SHP77 (cell line): ENCODE data around the gene AUTS2.

ENCODE experiments used
- DNase-seq, 2 experiments: peaks; one replicate each; lab custom pipeline; 2025; lab: John Stamatoyannopoulos, UW

AUTS2 gene

DNA sequence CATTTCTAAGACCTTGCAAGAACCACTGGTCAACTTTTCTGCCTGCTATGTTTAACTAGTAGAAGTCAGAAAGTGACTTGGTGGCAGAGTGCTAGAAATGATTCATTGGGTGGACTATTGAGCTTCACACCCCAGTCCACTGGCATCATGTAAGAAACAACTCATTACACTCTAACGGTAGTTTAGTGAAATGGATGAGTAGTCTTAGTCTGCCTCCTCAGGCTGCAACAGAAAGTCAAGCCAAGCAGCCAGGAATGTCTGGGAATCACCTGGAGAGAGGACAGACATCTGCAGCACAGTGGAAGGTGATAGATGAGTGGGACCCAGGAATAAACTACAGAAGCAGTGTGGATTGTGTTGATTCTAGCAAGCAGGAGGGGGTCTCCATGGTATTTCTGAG, 125.4 kb downstream of the AUTS2 start:
- no peak for DNase-seq

GRCh38 chr7:69728304-69728703, 130.0 kb downstream of the AUTS2 start:
- DNase-seq: no peak

DNA sequence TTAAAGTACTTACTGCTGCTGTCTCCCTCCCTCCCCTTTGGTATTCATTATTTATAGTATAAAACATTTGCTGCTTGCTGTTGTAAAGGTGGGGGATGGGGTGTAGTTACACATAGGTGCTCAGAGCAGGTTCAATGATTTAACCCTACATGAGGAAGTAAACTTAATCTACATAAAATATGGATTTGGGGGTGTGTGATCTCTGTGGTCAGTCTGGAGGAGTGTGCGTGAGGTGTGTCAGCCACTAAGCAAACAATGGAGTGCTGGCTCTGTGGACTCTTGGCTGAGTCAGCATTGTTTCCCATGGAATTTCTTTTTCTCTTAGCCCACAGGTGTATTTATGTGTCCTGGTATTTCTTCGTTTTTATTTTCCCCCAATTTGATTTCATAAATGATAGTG, 133.9 kb downstream of the AUTS2 start:
- peak in 1 of 2 experiments; percentile 11 for DNase-seq

DNA sequence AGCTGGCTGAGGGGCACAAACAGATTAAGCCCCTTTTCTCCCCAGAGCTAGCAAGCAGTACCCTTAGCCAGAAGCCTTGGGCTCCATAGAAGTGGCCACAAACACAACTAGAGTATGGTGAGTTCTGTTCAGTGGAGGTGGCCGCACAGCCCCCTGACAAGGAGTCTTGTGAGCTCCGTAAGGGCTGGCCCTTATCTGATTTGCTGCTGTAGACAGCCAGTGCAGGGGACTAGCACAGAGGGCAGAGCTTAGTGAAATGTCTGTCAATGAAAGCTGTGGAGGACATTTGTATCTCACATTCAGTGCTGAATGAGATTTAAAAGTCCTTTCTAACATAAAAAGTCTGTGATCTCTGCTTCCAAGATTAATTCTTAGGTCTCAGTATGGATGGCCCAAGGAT, 137.3 kb downstream of the AUTS2 start:
- no peak for DNase-seq

DNA sequence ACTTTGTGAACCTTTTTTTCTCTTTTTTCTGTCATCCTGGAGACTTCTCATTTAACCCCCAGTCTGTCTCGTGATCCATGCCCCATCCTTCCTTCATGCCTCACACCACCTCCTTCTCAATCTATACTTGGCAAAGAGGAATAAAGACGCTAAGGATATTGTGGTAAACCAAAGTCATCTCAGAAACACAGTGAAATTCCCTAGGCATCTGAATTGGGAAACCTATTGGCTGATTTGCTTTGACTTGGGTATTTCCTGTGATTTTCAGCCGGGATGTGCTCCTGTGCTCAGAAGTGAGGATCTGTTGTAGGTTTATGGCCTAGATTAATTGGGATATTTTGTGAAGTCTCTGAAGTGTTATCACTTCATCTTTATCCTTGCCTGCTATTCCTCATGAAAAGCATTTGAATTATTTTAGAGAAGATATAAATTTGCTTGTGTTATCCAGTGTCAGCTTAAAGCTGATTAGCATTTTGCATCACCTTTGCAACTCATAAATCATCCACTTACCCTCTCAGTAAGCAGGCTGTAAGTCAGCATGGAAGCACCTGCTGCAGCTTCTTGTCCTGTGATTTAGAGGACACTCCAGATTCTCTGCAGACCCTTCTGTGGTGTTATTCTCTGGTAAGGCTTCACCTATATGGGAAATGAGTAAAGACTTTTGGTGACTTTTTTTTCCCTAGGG, 138.0 kb downstream of the AUTS2 start:
- peak in 1 of 2 experiments; percentile 25 for DNase-seq

DNA sequence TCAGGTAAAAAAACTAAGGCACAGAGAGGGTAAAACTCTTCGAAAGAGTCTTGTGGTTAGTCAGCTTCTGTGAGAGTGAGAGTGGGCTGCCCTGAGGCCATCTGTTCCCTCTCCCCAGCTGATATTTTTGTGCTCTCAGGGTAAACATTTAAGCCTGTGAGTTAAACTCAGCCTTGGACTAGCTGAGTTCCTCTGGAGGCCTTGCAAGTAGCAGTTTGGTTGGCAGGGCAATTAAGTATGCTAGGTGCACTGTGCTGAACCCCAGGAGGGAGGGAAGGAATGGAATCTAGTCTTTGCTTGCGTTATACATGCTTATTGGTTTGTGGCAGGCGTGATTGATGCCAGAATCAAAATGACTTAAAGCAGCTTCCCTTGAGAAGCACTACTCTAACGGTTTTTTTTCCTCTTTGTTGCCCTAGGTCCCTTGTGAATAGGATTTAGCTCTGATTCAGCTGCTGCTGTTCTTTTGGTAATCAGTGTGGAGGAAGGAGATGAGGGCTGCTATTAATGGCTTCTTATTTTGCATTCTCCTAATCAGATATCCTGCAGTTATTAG, 140.2 kb downstream of the AUTS2 start:
- DNase-seq: no peak

DNA sequence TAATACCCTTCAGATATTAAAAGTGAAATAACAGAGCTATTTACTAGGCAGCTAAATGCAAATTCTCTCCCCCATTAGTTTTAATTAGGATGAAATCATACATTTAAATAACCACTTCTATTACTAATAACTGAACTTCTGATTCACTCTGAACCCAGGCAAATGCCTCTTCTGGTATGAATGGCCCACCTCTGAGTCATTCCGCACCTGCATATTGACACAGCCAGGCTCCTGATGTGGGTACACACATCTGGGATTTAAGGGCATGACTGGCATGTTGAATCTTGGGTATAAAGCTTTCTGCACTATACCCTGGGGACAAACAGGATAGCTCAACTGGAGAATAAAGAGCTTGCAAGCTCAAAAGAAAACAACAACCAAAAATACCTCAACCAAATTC, 140.9 kb downstream of the AUTS2 start:
- DNase-seq: no peak

DNA sequence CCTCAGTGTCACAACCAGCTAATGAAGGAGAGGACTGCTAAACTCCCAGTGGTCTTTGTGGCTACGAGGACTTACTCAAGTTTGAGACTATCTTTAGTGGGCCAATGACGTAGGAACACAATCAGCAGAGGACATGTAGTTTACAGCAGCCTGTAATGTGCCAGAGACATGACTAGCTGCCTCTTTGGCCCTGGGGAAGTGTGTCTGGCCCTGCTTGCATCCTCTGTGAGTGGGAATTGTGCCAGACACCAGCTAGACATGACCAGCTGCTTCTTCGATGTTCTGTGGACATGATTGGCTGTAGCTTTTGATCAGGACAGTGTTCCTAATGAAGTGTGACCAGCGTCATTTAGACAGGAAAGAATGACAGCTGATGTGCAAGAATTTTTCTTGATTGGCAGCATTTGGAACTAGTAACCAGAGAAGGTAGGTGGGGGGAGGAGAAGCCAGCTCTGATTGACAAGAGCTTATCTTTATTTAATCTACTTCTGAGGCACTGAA, 141.7 kb downstream of the AUTS2 start:
- peak; percentile 18 to 58 for DNase-seq

GRCh38 chr7:69742237-69742636, 144.0 kb downstream of the AUTS2 start:
- DNase-seq: no peak

DNA sequence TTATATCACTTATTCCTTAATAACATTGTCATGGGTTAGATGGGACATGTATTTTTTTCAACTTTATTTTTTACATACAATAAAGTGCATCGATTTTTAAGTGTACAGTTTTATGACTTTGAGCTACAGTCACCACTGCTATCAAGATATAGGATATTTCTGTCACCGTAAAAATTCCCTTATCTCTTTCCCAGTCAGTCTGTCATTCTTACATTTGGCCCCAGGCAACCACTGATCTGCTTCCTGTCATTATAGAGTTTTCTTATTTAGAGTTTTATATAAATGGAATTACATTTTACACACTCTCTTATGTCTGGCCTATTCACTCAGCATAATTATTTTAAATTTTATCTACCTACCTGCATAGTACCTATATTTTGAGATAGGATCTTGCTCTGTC, 145.2 kb downstream of the AUTS2 start:
- DNase-seq: no peak

- DNase-seq: no peak
These were observed 145.8 kb downstream of the AUTS2 start for GRCh38 chr7:69744026-69744425.

- no peak for DNase-seq
These were observed 148.1 kb downstream of the AUTS2 start for GRCh38 chr7:69746383-69746782.

DNA sequence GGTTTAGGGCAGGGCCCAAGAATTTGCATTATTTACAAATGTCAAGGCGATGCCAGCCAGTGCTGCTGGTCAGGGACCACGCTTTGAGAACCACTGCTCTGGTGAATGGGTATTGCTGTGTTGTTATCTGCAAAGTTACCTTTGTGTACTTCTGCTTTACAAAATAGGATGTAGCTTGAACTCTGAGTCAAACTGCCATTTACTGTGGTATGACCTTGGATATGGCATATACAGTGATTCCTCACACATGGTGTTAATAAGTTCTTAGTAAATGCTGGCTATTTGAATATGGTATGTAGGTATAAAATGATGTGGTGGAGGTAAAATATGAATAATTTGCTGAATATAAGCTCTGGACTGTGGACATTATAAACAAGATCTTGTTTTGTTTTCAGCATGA, 148.9 kb downstream of the AUTS2 start:
- no peak for DNase-seq

- DNase-seq: no peak
These were observed 150.3 kb downstream of the AUTS2 start for GRCh38 chr7:69748530-69748929.

- DNase-seq: no peak
These were observed 151.2 kb downstream of the AUTS2 start for GRCh38 chr7:69749372-69749979.

DNA sequence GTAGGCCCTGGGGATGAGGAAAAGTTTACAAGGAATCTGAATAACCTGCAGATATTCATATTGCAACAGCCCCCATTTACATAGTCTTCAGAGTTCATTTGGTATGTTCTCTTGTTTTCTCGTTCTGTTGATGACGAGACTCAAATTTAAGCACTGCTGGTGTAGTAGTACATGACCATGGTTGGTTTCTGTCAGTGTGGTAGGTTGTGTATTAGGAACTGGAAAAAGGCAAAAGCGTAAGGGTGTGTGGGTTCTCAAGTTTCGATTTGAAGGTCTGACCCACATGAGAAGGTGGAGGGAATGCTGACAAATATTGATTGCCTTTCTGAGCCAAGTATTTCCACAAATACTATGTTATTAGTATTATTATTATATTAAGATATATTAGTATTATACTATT, 151.7 kb downstream of the AUTS2 start:
- DNase-seq: no peak

DNA sequence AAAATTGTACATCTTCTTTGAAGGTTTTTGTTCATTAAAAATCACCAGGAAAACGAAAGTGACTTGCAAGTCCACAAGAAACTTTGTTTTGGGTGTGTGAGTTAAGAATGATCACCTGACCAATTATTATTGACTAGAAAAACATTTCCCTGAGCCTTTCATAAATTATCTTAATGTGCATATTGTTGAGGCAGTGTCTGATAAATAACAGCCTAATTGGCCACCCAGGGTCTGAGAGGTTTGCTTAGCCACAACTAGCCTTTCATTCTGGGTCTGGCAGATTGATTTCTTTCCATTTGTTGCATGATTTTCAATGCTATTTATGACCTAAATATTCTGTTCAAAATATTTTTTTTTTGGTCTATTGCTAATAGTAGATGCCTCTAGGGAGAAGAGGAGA, 152.8 kb downstream of the AUTS2 start:
- DNase-seq: no peak

GRCh38 chr7:69753981-69754380, 155.7 kb downstream of the AUTS2 start:
- DNase-seq: no peak

GRCh38 chr7:69754476-69754875, 156.2 kb downstream of the AUTS2 start:
- no peak for DNase-seq

- no peak for DNase-seq
These were observed 158.0 kb downstream of the AUTS2 start for GRCh38 chr7:69756235-69756634.

- DNase-seq: no peak
These were observed 159.3 kb downstream of the AUTS2 start for GRCh38 chr7:69757528-69757927.

DNA sequence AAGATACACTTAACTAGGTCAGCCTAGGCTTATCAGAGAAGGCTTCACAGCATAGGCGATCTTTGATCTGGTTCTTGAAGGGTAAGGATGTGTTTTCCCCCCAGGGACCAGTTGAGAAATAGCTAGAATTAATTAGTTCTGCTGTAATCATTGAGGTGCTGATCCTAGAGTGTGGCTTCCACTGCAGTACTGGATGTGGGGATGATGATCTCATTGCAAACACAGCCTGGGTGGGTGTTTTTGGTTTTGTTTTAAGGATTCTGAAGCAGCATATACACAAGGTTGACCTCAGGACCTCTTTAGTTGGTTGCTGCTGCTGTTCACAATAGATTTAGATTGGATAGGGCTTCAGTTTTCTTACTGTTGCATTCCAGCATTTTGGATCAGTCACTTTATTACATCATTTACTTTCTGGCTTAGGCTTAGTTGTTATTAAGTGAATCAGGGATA, 159.7 kb downstream of the AUTS2 start:
- DNase-seq: no peak

- DNase-seq: no peak
These were observed 161.1 kb downstream of the AUTS2 start for GRCh38 chr7:69759373-69759772.
